ENCODE measurements around the gene ENDOU. TPM values are rescaled to one million over a fixed set of nuclear protein-coding genes. Genes with fewer than 3 reads are reported as not detected.

ENDOU gene
- total and polyA plus RNA-seq, 2 donors (not counting 1 experiment from before 2014, with no cell fraction given) = 0.09 to 0.17 TPM

- Histone ChIP-seq H3K79me2 (ENCODE audit: control insufficient read depth, insufficient read depth, low read length) (no peaks in the 10 kb centered on the region), H2AFZ (ENCODE audit: low read length) (no peak overlapping the region), H3K4me2 (ENCODE audit: extremely low read depth, insufficient read depth, low read length) (no peak overlapping the region), H3K9ac (ENCODE audit: insufficient read depth, low read length) (no peak overlapping the region), H3K4me3 (replicated peaks in 1 of 4; ENCODE audit: control extremely low read depth in 1 of 4, insufficient read depth in 1 of 4, low read depth in 3 of 4, low read length in 4 of 4) (peak overlapping the region in 1 of 4 experiments; percentile 65), H3K27me3 (ENCODE audit: control insufficient read depth, insufficient read depth, low read length) (no peaks in the 10 kb centered on the region), H4K20me1 (ENCODE audit: control insufficient read depth, extremely low read depth, insufficient read depth, low read length) (no peaks in the 10 kb centered on the region), H3K27ac (ENCODE audit: insufficient read depth, low read length) (no peak overlapping the region), H3K36me3 (ENCODE audit: control insufficient read depth, insufficient read depth, low read length) (no peaks in the 10 kb centered on the region), H3K4me1 (ENCODE audit: control insufficient read depth, extremely low read depth, insufficient read depth, low read length) (peaks cover 11% of the 10 kb centered on the region), H3K9me3 (ENCODE audit: control insufficient read depth, insufficient read depth, low read depth, low read length) (no peaks in the 10 kb centered on the region)
- TF ChIP-seq EZH2 (IDR thresholded peaks at IDR 0.05; ENCODE audit: low read length, missing control alignments) = no peak
- TF ChIP-seq CTCF (conservative IDR thresholded peaks at IDR 0.05 in 1 of 2, IDR thresholded peaks at IDR 0.05 in 1 of 2; ENCODE audit: low read depth in 1 of 2, low read length in 2 of 2) = no peak
- DNase-seq (ENCODE audit: low read depth in 2 of 2) = no peak
These were observed 46.9 kb upstream of the ENDOU start for GRCh38 chr12:47772094-47772660.

DNA sequence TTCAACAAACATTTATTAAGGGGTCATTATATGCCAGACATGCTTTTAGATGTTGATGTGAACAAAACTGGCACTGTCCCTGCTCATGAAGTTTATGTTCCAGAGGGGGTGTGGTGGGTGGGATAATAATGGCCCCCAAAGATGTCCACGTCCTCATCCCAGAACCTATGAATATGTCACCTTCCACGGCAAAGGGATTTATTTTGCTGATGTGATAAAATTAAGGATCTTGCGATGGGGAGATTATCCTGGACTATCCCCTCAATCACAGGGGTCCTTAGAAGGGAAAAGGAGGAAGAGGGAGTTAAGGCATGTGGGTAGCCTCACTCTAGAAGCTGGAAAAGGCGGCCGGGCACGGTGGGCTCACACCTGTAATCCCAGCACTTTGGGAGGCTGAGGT, 46.0 kb upstream of the ENDOU start:
- peaks cover 11% of the 10 kb centered on the region for H3K4me1 ChIP-seq (ENCODE audit: control insufficient read depth, extremely low read depth, insufficient read depth, low read length)
- no peaks in the 10 kb centered on the region for H4K20me1 ChIP-seq (ENCODE audit: control insufficient read depth, extremely low read depth, insufficient read depth, low read length)
- no peak overlapping the region for H3K4me3 ChIP-seq (replicated peaks in 1 of 4; ENCODE audit: control extremely low read depth in 1 of 4, insufficient read depth in 1 of 4, low read depth in 3 of 4, low read length in 4 of 4)
- no peak for DNase-seq (ENCODE audit: low read depth in 2 of 2)
- H3K9me3 ChIP-seq (ENCODE audit: control insufficient read depth, insufficient read depth, low read depth, low read length) = no peaks in the 10 kb centered on the region
- no peak overlapping the region for H3K27ac ChIP-seq (ENCODE audit: insufficient read depth, low read length)
- no peaks in the 10 kb centered on the region for H3K36me3 ChIP-seq (ENCODE audit: control insufficient read depth, insufficient read depth, low read length)
- no peaks in the 10 kb centered on the region for H3K79me2 ChIP-seq (ENCODE audit: control insufficient read depth, insufficient read depth, low read length)
- H3K4me2 ChIP-seq (ENCODE audit: extremely low read depth, insufficient read depth, low read length) = no peak overlapping the region
- no peaks in the 10 kb centered on the region for H3K27me3 ChIP-seq (ENCODE audit: control insufficient read depth, insufficient read depth, low read length)
- no peak overlapping the region for H3K9ac ChIP-seq (ENCODE audit: insufficient read depth, low read length)
- H2AFZ ChIP-seq (ENCODE audit: low read length) = no peak overlapping the region
- TF ChIP-seq CTCF (conservative IDR thresholded peaks at IDR 0.05 in 1 of 2, IDR thresholded peaks at IDR 0.05 in 1 of 2; ENCODE audit: low read depth in 1 of 2, low read length in 2 of 2) = no peak
- no peak for TF ChIP-seq EZH2 (IDR thresholded peaks at IDR 0.05; ENCODE audit: low read length, missing control alignments)

DNA sequence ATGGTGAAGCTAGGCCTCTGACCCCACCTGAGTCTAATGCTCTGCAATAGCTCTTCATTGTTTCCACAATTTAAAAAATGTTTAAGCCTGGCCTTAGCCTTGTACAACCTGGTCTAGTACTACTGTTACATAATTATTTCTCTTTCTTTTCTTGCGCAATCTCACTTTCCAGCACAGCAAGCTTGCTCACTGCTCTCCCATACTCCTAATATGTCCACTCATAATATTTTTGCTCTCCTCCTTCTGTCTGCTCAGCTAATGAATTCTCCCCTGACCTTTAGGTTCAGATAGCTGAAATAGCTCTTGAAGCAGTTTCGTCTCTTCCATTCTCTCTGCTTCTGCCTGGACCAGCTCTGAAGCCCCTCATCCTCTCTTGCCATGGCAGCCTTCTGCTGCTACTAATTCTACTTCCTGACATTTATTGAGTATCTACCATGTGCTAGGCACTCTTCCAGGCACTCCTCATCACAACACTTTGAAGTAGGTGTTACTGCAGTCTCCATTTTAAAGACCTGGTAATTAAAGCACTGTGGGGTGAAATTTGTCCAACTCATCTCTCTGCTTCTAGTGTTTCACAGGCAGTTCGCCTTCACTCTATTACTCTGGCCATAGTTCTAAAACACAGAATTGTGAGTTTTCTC, 44.9 kb upstream of the ENDOU start:
- Histone ChIP-seq H3K27ac (ENCODE audit: insufficient read depth, low read length) (no peak overlapping the region), H3K9ac (ENCODE audit: insufficient read depth, low read length) (no peak overlapping the region), H3K9me3 (ENCODE audit: control insufficient read depth, insufficient read depth, low read depth, low read length) (no peaks in the 10 kb centered on the region), H3K27me3 (ENCODE audit: control insufficient read depth, insufficient read depth, low read length) (no peaks in the 10 kb centered on the region), H3K79me2 (ENCODE audit: control insufficient read depth, insufficient read depth, low read length) (no peaks in the 10 kb centered on the region), H3K4me2 (ENCODE audit: extremely low read depth, insufficient read depth, low read length) (no peak overlapping the region), H3K4me1 (ENCODE audit: control insufficient read depth, extremely low read depth, insufficient read depth, low read length) (peaks cover 7% of the 10 kb centered on the region), H3K36me3 (ENCODE audit: control insufficient read depth, insufficient read depth, low read length) (no peaks in the 10 kb centered on the region), H4K20me1 (ENCODE audit: control insufficient read depth, extremely low read depth, insufficient read depth, low read length) (no peaks in the 10 kb centered on the region), H3K4me3 (replicated peaks in 1 of 4; ENCODE audit: control extremely low read depth in 1 of 4, insufficient read depth in 1 of 4, low read depth in 3 of 4, low read length in 4 of 4) (no peak overlapping the region), H2AFZ (ENCODE audit: low read length) (no peak overlapping the region)
- TF ChIP-seq CTCF (conservative IDR thresholded peaks at IDR 0.05 in 1 of 2, IDR thresholded peaks at IDR 0.05 in 1 of 2; ENCODE audit: low read depth in 1 of 2, low read length in 2 of 2) (no peak), EZH2 (IDR thresholded peaks at IDR 0.05; ENCODE audit: low read length, missing control alignments) (no peak)
- peak; percentile 25 to 58 for DNase-seq (ENCODE audit: low read depth in 2 of 2)
